RWPE1 (cell line): ENCODE results near the gene MRGPRX3.

Experiments
- CTCF ChIA-PET: fragments of 350-600 bp; sonication (Branson Sonifier 250); formaldehyde crosslinking; extraction: SDS; loops from one replicate; lab custom pipeline; 2021; lab: Yijun Ruan, JAX
- POLR2A ChIA-PET: fragments of 400-600 bp; formaldehyde crosslinking; extraction: SDS; loops from one replicate; lab custom pipeline; 2020; ENCODE audit warnings: antibody characterized with exemption; ENCODE audit not compliant: low non-redundant PET; lab: Yijun Ruan, JAX
- DNase-seq: peaks from one replicate; pipeline ENCODE4 v3.0.0; 2012; ENCODE audit warnings: low spot score
- H3K27ac ChIP-seq: fragments of 450-650 bp; 2 replicates; pipeline ENCODE4 v1.5.1; 2017
- TF ChIP-seq, protein P1 (sequence below): fragments of 450-650 bp; conservative IDR thresholded peaks from 2 replicates; pipeline ENCODE4 v1.5.1; 2017; ENCODE audit warnings: low read depth, mild to moderate bottlenecking

Gene MRGPRX3

DNA sequence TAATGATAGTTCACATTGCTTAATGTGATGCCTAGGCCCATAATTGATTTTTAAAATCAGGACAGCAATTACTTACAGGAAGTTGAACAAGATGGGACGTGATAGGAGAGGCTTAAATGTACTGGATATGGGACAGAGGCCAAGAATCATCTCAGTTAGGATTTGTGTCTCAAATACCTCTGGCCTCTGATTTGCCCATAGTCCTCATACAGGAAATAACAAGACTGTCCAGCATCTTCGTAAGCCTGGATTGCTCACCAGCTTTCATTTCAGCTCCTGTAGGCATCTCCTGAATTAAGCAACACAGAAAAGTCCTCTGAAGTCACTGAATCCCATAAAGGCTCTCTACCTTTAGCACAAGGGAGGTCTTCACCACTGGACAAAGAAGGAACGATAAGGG is at the start of gene MRGPRX3:
Gene MRGPRX3, plus strand, starts transcription at position 231 of the 400 bp plus-strand sequence. CDS start 4,632 bp downstream, outside the sequence.
- CTCF ChIA-PET, result interaction anchor here (0.6 kb wide), 1 partner anchor 414 kb away, joined by 3 read pairs; no protein-coding TSS in a partner anchor
- TF ChIP-seq, protein P1, sequence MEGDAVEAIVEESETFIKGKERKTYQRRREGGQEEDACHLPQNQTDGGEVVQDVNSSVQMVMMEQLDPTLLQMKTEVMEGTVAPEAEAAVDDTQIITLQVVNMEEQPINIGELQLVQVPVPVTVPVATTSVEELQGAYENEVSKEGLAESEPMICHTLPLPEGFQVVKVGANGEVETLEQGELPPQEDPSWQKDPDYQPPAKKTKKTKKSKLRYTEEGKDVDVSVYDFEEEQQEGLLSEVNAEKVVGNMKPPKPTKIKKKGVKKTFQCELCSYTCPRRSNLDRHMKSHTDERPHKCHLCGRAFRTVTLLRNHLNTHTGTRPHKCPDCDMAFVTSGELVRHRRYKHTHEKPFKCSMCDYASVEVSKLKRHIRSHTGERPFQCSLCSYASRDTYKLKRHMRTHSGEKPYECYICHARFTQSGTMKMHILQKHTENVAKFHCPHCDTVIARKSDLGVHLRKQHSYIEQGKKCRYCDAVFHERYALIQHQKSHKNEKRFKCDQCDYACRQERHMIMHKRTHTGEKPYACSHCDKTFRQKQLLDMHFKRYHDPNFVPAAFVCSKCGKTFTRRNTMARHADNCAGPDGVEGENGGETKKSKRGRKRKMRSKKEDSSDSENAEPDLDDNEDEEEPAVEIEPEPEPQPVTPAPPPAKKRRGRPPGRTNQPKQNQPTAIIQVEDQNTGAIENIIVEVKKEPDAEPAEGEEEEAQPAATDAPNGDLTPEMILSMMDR, result no peak
- no peak for DNase-seq
- POLR2A ChIA-PET, result no interaction called here
- no peak within 1 kb of the TSS for H3K27ac ChIP-seq

DNA sequence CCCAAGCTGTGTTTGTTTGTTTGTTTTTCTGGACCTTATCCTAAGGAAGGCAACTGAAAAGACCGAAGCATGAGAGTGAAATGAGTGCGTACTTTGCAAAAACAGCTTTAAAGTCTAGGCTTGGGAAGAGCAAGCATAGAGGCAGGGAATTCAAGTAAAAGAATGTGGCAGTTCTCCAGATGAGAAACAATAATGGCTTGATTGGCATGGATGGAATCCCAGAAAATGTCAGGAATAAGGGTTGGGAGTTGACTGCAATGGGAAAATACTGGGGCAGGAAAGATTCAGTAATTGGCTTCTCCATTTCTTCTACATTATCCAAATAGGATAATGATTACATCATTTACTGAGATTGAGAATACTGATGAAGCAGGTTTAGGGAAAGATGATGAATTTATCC is 44.0 kb upstream of the MRGPRX3 start:
- ChIA-PET CTCF (no interaction called here), POLR2A (no interaction called here)
- no peak overlapping the region for H3K27ac ChIP-seq
- TF ChIP-seq, protein P1, result no peak
- no peak for DNase-seq

DNA sequence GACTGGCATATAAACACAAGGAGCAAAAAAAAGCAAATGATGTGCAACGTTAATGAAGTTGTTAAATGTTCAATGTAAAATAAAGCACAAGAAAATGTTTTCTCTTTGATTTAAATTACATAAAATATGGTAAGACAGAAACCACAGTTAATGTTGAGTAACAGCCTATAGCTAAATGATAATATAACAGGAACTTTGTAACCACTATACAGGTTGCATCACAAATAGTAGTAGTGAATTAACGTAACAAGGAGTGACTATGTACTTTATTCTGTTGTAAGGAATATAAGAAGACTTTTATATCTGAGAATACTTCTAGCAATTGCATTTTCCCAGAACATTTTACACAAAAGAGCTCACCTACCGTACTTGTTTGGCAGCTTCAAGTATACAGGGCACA is 43.4 kb upstream of the MRGPRX3 start:
- no peak for DNase-seq
- POLR2A ChIA-PET, result no interaction called here
- CTCF ChIA-PET, result interaction anchor here (1.0 to 1.9 kb wide), 2 partner anchors 27 to 57 kb away, joined by 3 to 6 read pairs; no protein-coding TSS in a partner anchor
- H3K27ac ChIP-seq, result no peak overlapping the region
- TF ChIP-seq, protein P1, result no peak

DNA sequence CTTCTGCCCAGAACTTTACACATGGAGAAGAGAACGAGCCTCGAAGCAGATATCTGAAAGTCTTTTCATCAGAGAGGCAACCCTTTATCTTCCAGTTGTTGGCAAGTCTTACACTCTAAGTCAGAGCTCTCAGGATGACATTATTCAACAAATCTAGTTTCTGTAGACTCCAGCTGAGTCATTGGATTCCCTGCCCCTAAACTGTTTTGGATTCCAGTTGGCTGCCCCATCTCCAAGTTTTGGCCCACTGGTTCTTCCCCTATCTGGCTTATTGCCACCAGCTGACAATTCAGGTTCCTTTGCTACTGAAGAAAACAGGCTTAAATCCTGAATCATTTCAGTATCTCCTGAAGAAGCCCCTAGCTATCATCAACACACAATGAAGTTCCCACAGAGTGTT is 40.6 kb upstream of the MRGPRX3 start:
- ChIA-PET CTCF (no interaction called here), POLR2A (no interaction called here)
- no peak for DNase-seq
- TF ChIP-seq, protein P1, result no peak
- no peak overlapping the region for H3K27ac ChIP-seq

DNA sequence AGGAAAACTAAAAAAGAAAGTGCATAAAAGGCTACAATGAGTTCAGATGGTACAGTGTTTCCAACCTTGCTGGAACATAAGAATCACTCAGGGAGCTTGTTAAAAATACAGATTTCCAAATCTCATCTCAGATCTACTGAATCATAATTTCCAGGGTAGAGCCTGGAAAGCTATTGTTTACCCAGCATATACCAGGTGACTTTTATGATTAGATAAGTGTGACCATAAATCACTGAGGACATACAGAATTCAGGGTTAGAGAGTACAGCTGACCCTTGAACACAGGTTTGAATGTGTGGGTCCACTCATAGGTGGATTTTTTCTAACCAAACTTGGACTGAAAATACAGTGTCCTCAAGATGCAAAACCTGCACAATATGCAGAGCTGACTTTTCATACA is 38.4 kb upstream of the MRGPRX3 start:
- ChIA-PET POLR2A (no interaction called here), CTCF (interaction anchor here (0.7 to 1.2 kb wide), 2 partner anchors 8 to 12 kb away, joined by 3 to 4 read pairs; partner anchors contain the start of gene SAAL1)
- H3K27ac ChIP-seq, result no peak overlapping the region
- DNase-seq, result no peak
- TF ChIP-seq, protein P1, result no peak

DNA sequence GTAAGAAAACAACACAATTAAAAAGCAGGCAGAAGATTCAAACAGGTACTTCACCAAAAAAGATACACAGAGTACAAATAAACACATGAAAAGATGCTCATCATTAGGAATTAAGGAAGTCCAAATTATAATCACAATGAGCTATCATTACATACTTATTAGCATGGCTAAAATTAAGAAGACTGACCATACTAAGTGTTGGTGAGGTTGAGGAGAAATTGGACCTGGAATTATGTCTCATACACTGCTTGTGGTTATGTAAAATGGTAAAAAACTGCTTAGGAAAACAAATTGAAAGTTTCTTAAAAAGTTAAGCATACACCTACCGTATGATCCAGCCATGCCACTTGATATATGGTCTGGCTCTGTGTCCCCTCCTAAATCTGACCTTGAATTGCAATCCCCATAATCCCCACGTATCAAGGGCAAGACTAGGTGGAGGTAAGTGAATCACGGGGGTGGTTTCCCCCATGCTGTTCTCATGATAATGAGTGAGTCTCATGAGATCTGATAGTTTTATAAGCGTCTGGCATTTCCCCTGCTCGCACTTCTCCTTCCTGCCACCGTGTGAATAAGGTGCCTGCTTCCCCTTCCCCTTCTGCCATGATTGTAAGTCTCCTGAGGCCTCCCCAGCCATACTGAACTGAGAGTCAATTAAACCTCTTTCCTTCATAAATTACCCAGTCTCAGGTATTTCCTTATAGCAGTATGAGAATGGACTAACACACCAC is 31.3 kb upstream of the MRGPRX3 start:
- CTCF ChIA-PET, result no interaction called here
- TF ChIP-seq, protein P1, result no peak
- H3K27ac ChIP-seq, result no peak overlapping the region
- DNase-seq, result no peak
- POLR2A ChIA-PET, result no interaction called here
